Endothelial cell of hepatic sinusoid (primary cell): ENCODE measurements around the gene KLHL25.

ENCODE experiments used
- in situ Hi-C: cut with HindIII; loops from 2 replicates; pipeline ENCODE4 v1.10.0; 2017; ENCODE audit warnings: low sequenced_read_pairs

KLHL25 gene

DNA sequence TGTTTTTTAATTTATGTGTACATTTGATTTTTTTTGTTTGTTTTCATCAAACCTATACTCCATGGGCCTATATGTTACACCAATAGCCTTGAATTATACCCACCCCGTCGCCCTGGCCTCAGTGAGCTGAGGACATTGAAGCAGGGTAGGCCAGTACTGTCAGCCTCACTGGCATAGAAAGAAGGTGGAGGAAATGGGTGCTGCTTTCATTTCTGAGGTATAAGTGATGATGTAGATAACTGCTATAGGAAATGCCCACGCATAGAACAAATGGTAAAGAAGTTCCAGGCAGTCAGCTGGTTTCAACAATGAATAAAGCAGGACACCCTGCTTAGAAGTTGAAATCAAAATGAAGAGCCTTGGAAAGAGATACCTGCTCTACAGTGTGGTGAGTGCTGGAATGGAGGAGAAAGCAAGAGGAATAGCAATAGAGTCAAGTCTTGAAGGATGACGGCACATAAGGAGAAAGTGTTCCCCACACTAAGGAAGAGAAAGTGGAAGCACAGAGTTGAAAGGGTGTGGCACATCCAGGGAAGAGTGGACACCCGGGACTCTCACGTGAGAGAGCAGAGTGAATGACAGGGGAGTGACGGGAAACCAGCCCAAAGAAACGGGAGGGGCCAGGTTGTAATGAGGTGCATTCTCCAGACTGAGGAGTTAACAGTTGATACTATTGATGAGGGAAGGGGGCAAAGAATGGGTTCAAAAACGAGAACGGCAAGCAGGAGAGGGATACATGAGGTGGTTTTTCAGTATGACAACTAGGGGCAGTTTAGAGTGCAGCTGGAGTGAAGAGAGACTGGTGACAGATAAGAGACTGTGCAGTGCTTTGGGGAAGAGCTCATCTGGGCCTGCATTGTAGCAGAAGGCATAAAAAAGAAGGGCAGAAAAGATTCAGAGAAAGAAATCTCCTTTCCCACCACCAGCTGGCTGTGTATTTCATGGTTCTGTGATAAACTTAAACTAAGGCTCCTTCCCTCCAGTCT, 70.5 kb downstream of the KLHL25 start:
- in situ Hi-C loops = no loop called here

GRCh38 chr15:85722374-85723152, 72.2 kb downstream of the KLHL25 start:
- in situ Hi-C loops = no loop called here

DNA sequence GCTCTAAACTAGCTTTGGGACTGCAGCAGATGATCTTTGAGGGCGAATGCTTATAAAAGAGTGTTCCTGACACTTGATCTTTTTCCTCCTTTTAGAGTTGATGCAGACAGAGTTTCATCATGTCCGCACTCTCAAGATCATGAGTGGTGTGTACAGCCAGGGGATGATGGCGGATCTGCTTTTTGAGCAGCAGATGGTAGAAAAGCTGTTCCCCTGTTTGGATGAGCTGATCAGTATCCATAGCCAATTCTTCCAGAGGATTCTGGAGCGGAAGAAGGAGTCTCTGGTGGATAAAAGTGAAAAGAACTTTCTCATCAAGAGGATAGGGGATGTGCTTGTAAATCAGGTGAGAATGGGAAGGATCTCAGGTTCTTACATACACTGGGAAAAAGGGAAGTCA, 75.7 kb downstream of the KLHL25 start:
- in situ Hi-C loops = no loop called here

- in situ Hi-C loops = no loop called here
Observed at GRCh38 chr15:85718271-85718971, 76.3 kb downstream of the KLHL25 start.

DNA sequence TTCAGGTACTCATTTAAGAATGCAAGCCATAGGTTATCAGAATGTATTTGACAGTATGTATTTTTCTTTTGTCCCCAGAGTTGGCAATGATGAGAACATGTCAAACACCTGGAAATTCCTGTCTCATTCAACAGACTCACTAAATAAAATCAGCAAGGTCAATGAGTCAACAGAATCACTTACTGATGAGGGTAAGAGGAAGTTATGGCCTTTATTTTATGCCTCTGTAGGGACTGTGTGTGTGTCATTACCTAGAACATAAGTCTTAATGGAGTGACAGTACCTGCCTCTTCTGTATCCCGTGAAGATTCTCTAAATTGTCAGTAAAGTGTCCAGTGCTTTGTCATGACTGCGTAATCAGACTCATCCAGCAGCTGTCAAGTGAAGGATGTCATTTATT, 77.5 kb downstream of the KLHL25 start:
- in situ Hi-C loops = no loop called here

- in situ Hi-C loops = no loop called here
Observed at GRCh38 chr15:85716261-85716660, 78.5 kb downstream of the KLHL25 start.

- in situ Hi-C loops = no loop called here
Observed at GRCh38 chr15:85711580-85712192, 83.0 kb downstream of the KLHL25 start.

DNA sequence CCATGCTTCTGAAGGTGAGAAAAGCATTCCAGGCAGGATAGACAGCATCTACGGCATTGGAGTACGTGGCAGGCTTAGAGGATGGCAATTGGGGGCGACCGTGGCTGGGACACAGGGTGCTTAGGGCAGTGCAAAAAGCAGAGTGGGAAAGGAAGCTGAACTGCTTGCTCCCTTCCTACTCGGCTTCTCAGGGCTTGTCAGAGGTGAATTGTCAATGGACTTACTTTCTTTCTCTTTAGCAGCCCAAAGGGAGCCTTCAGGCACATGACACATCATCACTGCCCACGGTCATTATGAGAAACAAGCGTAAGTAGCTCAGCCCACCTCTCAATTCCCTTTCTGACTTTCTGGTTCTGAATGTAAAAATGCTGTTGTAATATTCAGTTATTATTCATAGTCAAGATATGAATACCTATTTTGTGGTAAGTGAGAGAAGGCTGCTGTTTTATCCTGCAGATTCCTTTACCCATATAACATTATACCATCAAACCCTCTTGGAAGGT, 84.3 kb downstream of the KLHL25 start:
- in situ Hi-C loops = no loop called here
